ENCODE measurements around the gene CLMN. TPM values are rescaled to one million over a fixed set of nuclear protein-coding genes. Genes with fewer than 3 reads are reported as not detected.

The CLMN gene
- total and polyA plus RNA-seq, 2 donors (not counting 3 experiments of a cell fraction or from before 2014, with no cell fraction given) = 0.72 to 9.6 TPM

DNA sequence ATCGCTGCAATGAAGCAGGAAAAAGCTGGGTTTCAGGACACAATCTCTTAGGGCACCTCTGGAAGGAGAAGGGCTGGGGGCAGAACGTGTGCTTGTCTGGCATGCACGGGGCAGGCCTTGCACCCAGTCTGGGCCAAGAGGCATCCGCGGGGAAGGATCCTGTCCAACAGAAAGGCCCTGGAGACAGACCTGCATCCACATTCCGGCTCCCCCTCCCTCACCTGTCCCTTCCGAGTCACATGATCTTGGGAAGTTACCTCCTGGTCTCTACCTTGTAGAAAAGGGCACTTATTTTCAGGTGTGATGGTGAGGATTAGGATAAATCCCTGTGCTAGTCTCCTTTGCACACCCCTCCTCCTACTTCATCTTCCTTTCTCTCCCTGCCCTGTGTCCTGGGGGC, 25.4 kb downstream of the CLMN start:
- FAIRE-seq (no peak), DNase-seq (ENCODE audit: low read depth, low spot score) (no peak)
- no peak overlapping the region for H3K9ac ChIP-seq (replicated peaks; ENCODE audit: extremely low read depth, insufficient read depth, low read length)
- no peak overlapping the region for H3K4me3 ChIP-seq (replicated peaks in 1 of 3; ENCODE audit: insufficient read depth in 1 of 3, low read depth in 1 of 3, low read length in 3 of 3)
- H2AFZ ChIP-seq (ENCODE audit: low read depth, low read length) = no peak overlapping the region
- no peaks in the 10 kb centered on the region for H3K9me1 ChIP-seq (replicated peaks; ENCODE audit: control insufficient read depth, extremely low read depth, insufficient read depth, low read length)
- H3K9me3 ChIP-seq (replicated peaks; ENCODE audit: control insufficient read depth, insufficient read depth, low read length) = no peaks in the 10 kb centered on the region
- TF ChIP-seq MYC (IDR thresholded peaks at IDR 0.05; ENCODE audit: low read depth, low read length) (no peak), JUN (IDR thresholded peaks at IDR 0.05; ENCODE audit: borderline replicate concordance, insufficient read depth, insufficient read length, low read depth) (no peak), POLR2A (IDR thresholded peaks at IDR 0.05; ENCODE audit: low read depth, low read length) (no peak), GATA2 (IDR thresholded peaks at IDR 0.05; ENCODE audit: insufficient read depth, insufficient read length, low read depth, low read length) (no peak), POLR2AphosphoS5 (IDR thresholded peaks at IDR 0.05; ENCODE audit: insufficient read depth, low read depth, low read length) (no peak), FOS (IDR thresholded peaks at IDR 0.05; ENCODE audit: borderline replicate concordance, insufficient read depth, low read length) (no peak), EZH2 (IDR thresholded peaks at IDR 0.05; ENCODE audit: borderline replicate concordance, low read depth, low read length, severe bottlenecking) (no peak)
- TF ChIP-seq, protein P1, sequence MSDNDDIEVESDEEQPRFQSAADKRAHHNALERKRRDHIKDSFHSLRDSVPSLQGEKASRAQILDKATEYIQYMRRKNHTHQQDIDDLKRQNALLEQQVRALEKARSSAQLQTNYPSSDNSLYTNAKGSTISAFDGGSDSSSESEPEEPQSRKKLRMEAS (IDR thresholded peaks at IDR 0.05; ENCODE audit: insufficient read depth, insufficient read length) = no peak
- TF ChIP-seq, protein P2, sequence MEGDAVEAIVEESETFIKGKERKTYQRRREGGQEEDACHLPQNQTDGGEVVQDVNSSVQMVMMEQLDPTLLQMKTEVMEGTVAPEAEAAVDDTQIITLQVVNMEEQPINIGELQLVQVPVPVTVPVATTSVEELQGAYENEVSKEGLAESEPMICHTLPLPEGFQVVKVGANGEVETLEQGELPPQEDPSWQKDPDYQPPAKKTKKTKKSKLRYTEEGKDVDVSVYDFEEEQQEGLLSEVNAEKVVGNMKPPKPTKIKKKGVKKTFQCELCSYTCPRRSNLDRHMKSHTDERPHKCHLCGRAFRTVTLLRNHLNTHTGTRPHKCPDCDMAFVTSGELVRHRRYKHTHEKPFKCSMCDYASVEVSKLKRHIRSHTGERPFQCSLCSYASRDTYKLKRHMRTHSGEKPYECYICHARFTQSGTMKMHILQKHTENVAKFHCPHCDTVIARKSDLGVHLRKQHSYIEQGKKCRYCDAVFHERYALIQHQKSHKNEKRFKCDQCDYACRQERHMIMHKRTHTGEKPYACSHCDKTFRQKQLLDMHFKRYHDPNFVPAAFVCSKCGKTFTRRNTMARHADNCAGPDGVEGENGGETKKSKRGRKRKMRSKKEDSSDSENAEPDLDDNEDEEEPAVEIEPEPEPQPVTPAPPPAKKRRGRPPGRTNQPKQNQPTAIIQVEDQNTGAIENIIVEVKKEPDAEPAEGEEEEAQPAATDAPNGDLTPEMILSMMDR (IDR thresholded peaks at IDR 0.05; ENCODE audit: extremely low read depth in 1 of 2, insufficient read depth in 1 of 2, low read depth in 1 of 2, low read length in 2 of 2) = no peak
- no peaks in the 10 kb centered on the region for H3K27me3 ChIP-seq (ENCODE audit: control insufficient read depth in 2 of 2, insufficient read depth in 2 of 2, low read length in 2 of 2)
- H4K20me1 ChIP-seq (replicated peaks; ENCODE audit: control insufficient read depth, extremely low read depth, insufficient read depth, low read length) = no peaks in the 10 kb centered on the region
- peaks cover 13% of the 10 kb centered on the region for H3K4me1 ChIP-seq (ENCODE audit: control insufficient read depth, extremely low read depth, insufficient read depth, low read length)
- no peaks in the 10 kb centered on the region for H3K36me3 ChIP-seq (ENCODE audit: control insufficient read depth in 2 of 2, extremely low read depth in 1 of 2, insufficient read depth in 2 of 2, low read length in 2 of 2)
- H3K79me2 ChIP-seq (ENCODE audit: control insufficient read depth, insufficient read depth, low read length) = no peaks in the 10 kb centered on the region
- intact Hi-C loops (cut with micrococcal nuclease) = no loop called here
- ChIA-PET CTCF (interaction anchor here (1.1 kb wide), 1 partner anchor 28 kb away, joined by 4 read pairs; no protein-coding TSS in a partner anchor), POLR2A (no interaction called here)
- BruUV-seq (replicated peaks) = no TSS peak
- H3K27ac ChIP-seq (ENCODE audit: insufficient read depth, low read depth, low read length) = no peak overlapping the region
- H3K4me2 ChIP-seq (ENCODE audit: insufficient read depth, low read length) = no peak overlapping the region
- dilution Hi-C loops (cut with MboI; ENCODE audit: extremely low pct_ligation_motif_present, low sequenced_read_pairs) = no loop called here
